Measurements from ENCODE around the gene STXBP4. TPM values are rescaled to one million over a fixed set of nuclear protein-coding genes. Genes with fewer than 3 reads are reported as not detected.

The STXBP4 gene
- total and polyA plus RNA-seq, 2 donors (not counting 3 experiments of a cell fraction or from before 2014, with no cell fraction given): 1.9 to 12.9 TPM

DNA sequence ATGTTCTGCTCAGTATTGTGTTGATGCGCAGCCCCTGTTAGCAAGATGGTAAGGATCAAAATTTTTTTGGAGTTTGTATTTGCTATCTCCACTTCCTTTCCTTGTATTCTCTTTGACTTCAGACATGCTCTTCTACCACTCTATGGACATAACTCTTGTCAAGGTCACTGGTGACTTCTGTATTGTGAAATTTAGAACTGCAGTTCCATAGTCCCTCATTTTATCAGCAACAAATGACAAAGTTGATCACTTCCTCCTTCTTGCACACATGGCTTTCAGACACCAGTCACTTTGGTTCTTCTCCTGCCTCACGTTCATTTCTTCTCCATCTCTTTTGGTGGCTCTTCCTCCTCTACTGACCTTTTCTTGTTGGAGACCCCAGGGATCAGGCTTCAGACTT, 21.2 kb upstream of the STXBP4 start:
- DNase-seq (ENCODE audit: low read depth, low spot score): no peak
- no peak overlapping the region for H3K9ac ChIP-seq (replicated peaks; ENCODE audit: extremely low read depth, insufficient read depth, low read length)
- no peak for FAIRE-seq
- H3K27me3 ChIP-seq (ENCODE audit: control insufficient read depth in 2 of 2, insufficient read depth in 2 of 2, low read length in 2 of 2): peaks cover 0 to 2% of the 10 kb centered on the region in 2 experiments
- no peaks in the 10 kb centered on the region for H3K79me2 ChIP-seq (ENCODE audit: control insufficient read depth, insufficient read depth, low read length)
- H3K27ac ChIP-seq (ENCODE audit: insufficient read depth, low read depth, low read length): no peak overlapping the region
- intact Hi-C loops (cut with micrococcal nuclease): no loop called here
- H2AFZ ChIP-seq (ENCODE audit: low read depth, low read length): no peak overlapping the region
- ChIA-PET CTCF (no interaction called here), POLR2A (no interaction called here)
- H3K9me3 ChIP-seq (replicated peaks; ENCODE audit: control insufficient read depth, insufficient read depth, low read length): no peaks in the 10 kb centered on the region
- H3K4me1 ChIP-seq (ENCODE audit: control insufficient read depth, extremely low read depth, insufficient read depth, low read length): peaks cover 7% of the 10 kb centered on the region
- no peaks in the 10 kb centered on the region for H3K36me3 ChIP-seq (ENCODE audit: control insufficient read depth in 2 of 2, extremely low read depth in 1 of 2, insufficient read depth in 2 of 2, low read length in 2 of 2)
- H4K20me1 ChIP-seq (replicated peaks; ENCODE audit: control insufficient read depth, extremely low read depth, insufficient read depth, low read length): no peaks in the 10 kb centered on the region
- TF ChIP-seq GATA2 (IDR thresholded peaks at IDR 0.05; ENCODE audit: insufficient read depth, insufficient read length, low read depth, low read length) (no peak), MAX (IDR thresholded peaks at IDR 0.05; ENCODE audit: insufficient read depth, insufficient read length) (no peak), MYC (IDR thresholded peaks at IDR 0.05; ENCODE audit: low read depth, low read length) (no peak), JUN (IDR thresholded peaks at IDR 0.05; ENCODE audit: borderline replicate concordance, insufficient read depth, insufficient read length, low read depth) (no peak), POLR2A (IDR thresholded peaks at IDR 0.05; ENCODE audit: low read depth, low read length) (no peak)
- dilution Hi-C loops (cut with MboI; ENCODE audit: extremely low pct_ligation_motif_present, low sequenced_read_pairs): no loop called here
- no peaks in the 10 kb centered on the region for H3K9me1 ChIP-seq (replicated peaks; ENCODE audit: control insufficient read depth, extremely low read depth, insufficient read depth, low read length)
- H3K4me2 ChIP-seq (ENCODE audit: insufficient read depth, low read length): no peak overlapping the region
- no TSS peak for BruUV-seq (replicated peaks)
- H3K4me3 ChIP-seq (replicated peaks in 1 of 3; ENCODE audit: insufficient read depth in 1 of 3, low read depth in 1 of 3, low read length in 3 of 3): no peak overlapping the region

DNA sequence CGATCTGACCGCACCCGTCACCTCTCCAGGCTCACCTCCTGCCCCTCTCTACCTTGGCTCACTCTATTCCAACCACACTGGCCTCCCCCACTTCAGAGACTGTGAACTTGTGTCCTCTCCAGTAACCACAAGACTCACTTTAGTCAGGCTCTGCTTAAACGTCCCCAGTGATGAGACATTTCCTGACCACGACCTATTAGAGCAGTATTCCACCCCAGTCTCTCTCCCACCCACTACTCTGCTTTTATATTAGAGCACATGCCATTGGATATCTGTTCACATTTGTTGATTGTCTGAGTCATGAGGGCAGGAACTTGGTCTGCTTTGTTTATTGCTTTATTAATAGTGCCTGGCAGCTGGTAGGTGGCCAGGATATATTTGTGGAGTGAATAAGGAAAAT, 20.2 kb upstream of the STXBP4 start:
- H3K4me3 ChIP-seq (replicated peaks in 1 of 3; ENCODE audit: insufficient read depth in 1 of 3, low read depth in 1 of 3, low read length in 3 of 3): no peak overlapping the region
- intact Hi-C loops (cut with micrococcal nuclease): no loop called here
- no peak overlapping the region for H3K9ac ChIP-seq (replicated peaks; ENCODE audit: extremely low read depth, insufficient read depth, low read length)
- H4K20me1 ChIP-seq (replicated peaks; ENCODE audit: control insufficient read depth, extremely low read depth, insufficient read depth, low read length): no peaks in the 10 kb centered on the region
- no peak for TF ChIP-seq CTCF (IDR thresholded peaks at IDR 0.05; ENCODE audit: extremely low read depth in 1 of 2, insufficient read depth in 1 of 2, low read depth in 1 of 2, low read length in 2 of 2)
- no peak for TF ChIP-seq EZH2 (IDR thresholded peaks at IDR 0.05; ENCODE audit: borderline replicate concordance, low read depth, low read length, severe bottlenecking)
- no peak for TF ChIP-seq MAX (IDR thresholded peaks at IDR 0.05; ENCODE audit: insufficient read depth, insufficient read length)
- TF ChIP-seq GATA2 (IDR thresholded peaks at IDR 0.05; ENCODE audit: insufficient read depth, insufficient read length, low read depth, low read length): peak; percentile 35
- TF ChIP-seq POLR2A (IDR thresholded peaks at IDR 0.05; ENCODE audit: low read depth, low read length): no peak
- peak; percentile 27 for TF ChIP-seq JUN (IDR thresholded peaks at IDR 0.05; ENCODE audit: borderline replicate concordance, insufficient read depth, insufficient read length, low read depth)
- TF ChIP-seq MYC (IDR thresholded peaks at IDR 0.05; ENCODE audit: low read depth, low read length): no peak
- TF ChIP-seq POLR2AphosphoS5 (IDR thresholded peaks at IDR 0.05; ENCODE audit: insufficient read depth, low read depth, low read length): peak; percentile 70
- peak; percentile 89 for TF ChIP-seq FOS (IDR thresholded peaks at IDR 0.05; ENCODE audit: borderline replicate concordance, insufficient read depth, low read length)
- no peaks in the 10 kb centered on the region for H3K9me3 ChIP-seq (replicated peaks; ENCODE audit: control insufficient read depth, insufficient read depth, low read length)
- H3K9me1 ChIP-seq (replicated peaks; ENCODE audit: control insufficient read depth, extremely low read depth, insufficient read depth, low read length): no peaks in the 10 kb centered on the region
- no peak overlapping the region for H2AFZ ChIP-seq (ENCODE audit: low read depth, low read length)
- DNase-seq (ENCODE audit: low read depth, low spot score) (peak; percentile 72), FAIRE-seq (peak; percentile 88)
- ChIA-PET POLR2A (no interaction called here), CTCF (interaction anchor here (2.0 to 3.3 kb wide), 2 partner anchors 11 to 19 kb away, joined by 4 to 12 read pairs; no protein-coding TSS in a partner anchor)
- H3K27me3 ChIP-seq (ENCODE audit: control insufficient read depth in 2 of 2, insufficient read depth in 2 of 2, low read length in 2 of 2): peaks cover 0 to 2% of the 10 kb centered on the region in 2 experiments
- dilution Hi-C loops (cut with MboI; ENCODE audit: extremely low pct_ligation_motif_present, low sequenced_read_pairs): no loop called here
- peak overlapping the region; percentile 2 for H3K4me2 ChIP-seq (ENCODE audit: insufficient read depth, low read length)
- no peaks in the 10 kb centered on the region for H3K79me2 ChIP-seq (ENCODE audit: control insufficient read depth, insufficient read depth, low read length)
- H3K36me3 ChIP-seq (ENCODE audit: control insufficient read depth in 2 of 2, extremely low read depth in 1 of 2, insufficient read depth in 2 of 2, low read length in 2 of 2): no peaks in the 10 kb centered on the region
- no TSS peak for BruUV-seq (replicated peaks)
- no peak overlapping the region for H3K27ac ChIP-seq (ENCODE audit: insufficient read depth, low read depth, low read length)
- H3K4me1 ChIP-seq (ENCODE audit: control insufficient read depth, extremely low read depth, insufficient read depth, low read length): peaks cover 7% of the 10 kb centered on the region
